WTC11 (cell line): ENCODE data around the gene SYMPK. TPM values are rescaled to one million over a fixed set of nuclear protein-coding genes. Genes with fewer than 3 reads are reported as not detected.

Source experiments
- ATAC-seq: fragments of 200-7000 bp; cut with Tn5 transposase; 2 replicates; pipeline ENCODE4 v1.10.0; 2021; ENCODE audit warnings: mild to moderate bottlenecking, moderate library complexity
- CTCF ChIA-PET: fragments of 300-600 bp; sonication (Branson Sonifier 250); formaldehyde crosslinking; loops from one replicate; lab custom pipeline; 2021; ENCODE audit warnings: antibody characterized with exemption; lab: Charles Lee
- POLR2A ChIA-PET: fragments of 350-600 bp; sonication (Branson Sonifier 250); formaldehyde crosslinking; loops from one replicate; lab custom pipeline; 2021; ENCODE audit warnings: antibody characterized with exemption; lab: Charles Lee
- DNase-seq: peaks from one replicate; pipeline ENCODE4 v3.0.0; 2021; ENCODE audit warnings: low spot score
- H3K27ac Mint-ChIP-seq: 2 replicates; pipeline ENCODE4 v1.8.0; 2021; ENCODE audit warnings: mixed read lengths
- H3K27me3 Mint-ChIP-seq: 2 replicates; pipeline ENCODE4 v1.8.0; 2021; ENCODE audit warnings: low read depth, mild to moderate bottlenecking, moderate library complexity, mixed read lengths
- H3K36me3 Mint-ChIP-seq: 2 replicates; pipeline ENCODE4 v1.8.0; 2021; ENCODE audit warnings: mixed read lengths
- H3K4me1 Mint-ChIP-seq: 2 replicates; pipeline ENCODE4 v1.8.0; 2022; ENCODE audit warnings: mixed read lengths
- H3K4me3 Mint-ChIP-seq: 2 replicates; pipeline ENCODE4 v1.8.0; 2021; ENCODE audit warnings: mild to moderate bottlenecking, moderate library complexity, mixed read lengths
- H3K9me3 Mint-ChIP-seq: 2 replicates; pipeline ENCODE4 v1.8.0; 2021; ENCODE audit warnings: mixed read lengths
- AR ChIP-seq: fragments of 250-450 bp; sonication (Bioruptor Pico); IDR thresholded peaks from 2 replicates; pipeline ENCODE4 v1.9.0; 2021; ENCODE audit warnings: mild to moderate bottlenecking
- CTCF ChIP-seq: fragments of 200-600 bp; IDR thresholded peaks from 2 replicates; pipeline ENCODE4 v1.8.0; 2022; ENCODE audit warnings: antibody characterized with exemption
- GTF2I ChIP-seq: fragments of 250-450 bp; sonication (Bioruptor Pico); conservative IDR thresholded peaks from 2 replicates; pipeline ENCODE4 v1.4.0; 2021; ENCODE audit warnings: mild to moderate bottlenecking
- JUN ChIP-seq: sonication (generic); formaldehyde crosslinking; IDR thresholded peaks from 2 replicates; pipeline ENCODE4 v1.8.0; 2023; ENCODE audit warnings: mild to moderate bottlenecking, missing genetic modification reagents
- RELA ChIP-seq: sonication (generic); formaldehyde crosslinking; IDR thresholded peaks from 2 replicates; pipeline ENCODE4 v1.8.1; 2022; ENCODE audit warnings: missing genetic modification reagents, mild to moderate bottlenecking, borderline replicate concordance
- ZNF121 ChIP-seq: sonication (generic); formaldehyde crosslinking; IDR thresholded peaks from 2 replicates; pipeline ENCODE4 v1.8.0; 2023; ENCODE audit warnings: missing genetic modification reagents
- ZNF423 ChIP-seq: fragments of 250-450 bp; sonication (Bioruptor Pico); IDR thresholded peaks from 2 replicates; pipeline ENCODE4 v2.1.2; 2022; ENCODE audit warnings: mild to moderate bottlenecking, moderate library complexity
- total RNA-seq: library from RNA; stranded (reverse); gene quantifications from 3 replicates; pipeline ENCODE4 v1.2.3, GENCODE V29; 2021
- TF ChIP-seq, protein P1 (sequence below): sonication (generic); formaldehyde crosslinking; IDR thresholded peaks from 2 replicates; pipeline ENCODE4 v1.8.1; 2022; ENCODE audit warnings: low read depth, mild to moderate bottlenecking, moderate library complexity, missing genetic modification reagents, borderline replicate concordance
- TF ChIP-seq, protein P2 (sequence below): sonication (generic); formaldehyde crosslinking; IDR thresholded peaks from 2 replicates; pipeline ENCODE4 v1.8.0; 2022; ENCODE audit warnings: missing genetic modification reagents

SYMPK gene
- total RNA-seq, 1 experiment from 2014 or later = 106 TPM

DNA sequence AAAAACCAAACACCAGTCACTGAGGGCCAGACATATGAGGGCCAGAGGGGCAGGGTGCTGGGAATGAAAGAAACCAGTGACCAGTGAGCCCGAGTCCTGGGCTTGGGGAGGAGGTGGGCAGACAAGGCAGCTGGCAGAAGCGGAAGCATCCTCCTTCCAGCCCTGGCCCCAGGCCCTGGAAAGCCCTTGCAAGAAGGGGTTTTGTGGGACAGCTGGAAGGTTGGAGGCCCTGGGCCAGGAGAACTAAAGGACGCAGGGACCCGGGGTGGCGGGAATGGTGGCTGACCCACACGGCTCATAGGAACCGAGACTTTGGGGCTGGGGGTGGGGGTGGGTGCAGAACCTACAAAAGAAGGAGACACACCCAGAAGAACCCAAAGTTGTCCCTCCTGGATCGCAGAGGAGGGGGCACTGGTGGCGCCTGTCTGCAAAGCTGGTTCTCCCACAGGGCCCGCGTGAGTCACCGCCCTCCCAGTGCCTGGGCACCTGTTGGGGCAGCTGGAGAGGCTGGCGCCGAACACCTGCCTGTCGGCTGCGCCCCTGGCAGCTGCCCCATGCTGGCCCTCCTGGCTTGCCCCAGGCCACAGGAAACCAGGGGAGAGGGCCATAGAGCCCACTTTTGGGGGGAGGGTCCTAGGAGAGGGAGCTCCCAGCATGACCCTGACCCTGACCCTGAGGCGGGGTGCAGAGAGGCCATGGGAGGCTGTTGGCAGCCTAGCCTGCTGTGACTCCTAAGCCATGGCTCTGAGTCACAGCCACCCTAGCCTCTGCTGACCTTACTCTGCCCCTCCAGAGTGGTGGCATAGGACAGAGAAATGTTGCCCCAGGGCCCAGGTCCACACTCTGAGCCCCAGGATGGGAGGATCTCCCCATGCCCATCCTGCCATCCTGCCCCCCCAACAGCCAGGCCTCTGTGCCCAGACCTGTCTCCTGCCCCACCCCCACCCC is 81.5 kb downstream of the SYMPK start:
- H3K36me3 Mint-ChIP-seq = peaks cover 12% of the 10 kb centered on the region
- DNase-seq (no peak), ATAC-seq (no peak)
- TF ChIP-seq JUN (CRISPR knock-in tag) (no peak), CTCF (no peak), RELA (CRISPR knock-in tag) (no peak)
- TF ChIP-seq, protein P1, sequence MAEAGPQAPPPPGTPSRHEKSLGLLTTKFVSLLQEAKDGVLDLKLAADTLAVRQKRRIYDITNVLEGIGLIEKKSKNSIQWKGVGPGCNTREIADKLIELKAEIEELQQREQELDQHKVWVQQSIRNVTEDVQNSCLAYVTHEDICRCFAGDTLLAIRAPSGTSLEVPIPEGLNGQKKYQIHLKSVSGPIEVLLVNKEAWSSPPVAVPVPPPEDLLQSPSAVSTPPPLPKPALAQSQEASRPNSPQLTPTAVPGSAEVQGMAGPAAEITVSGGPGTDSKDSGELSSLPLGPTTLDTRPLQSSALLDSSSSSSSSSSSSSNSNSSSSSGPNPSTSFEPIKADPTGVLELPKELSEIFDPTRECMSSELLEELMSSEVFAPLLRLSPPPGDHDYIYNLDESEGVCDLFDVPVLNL (CRISPR knock-in tag) = no peak
- TF ChIP-seq, protein P2, sequence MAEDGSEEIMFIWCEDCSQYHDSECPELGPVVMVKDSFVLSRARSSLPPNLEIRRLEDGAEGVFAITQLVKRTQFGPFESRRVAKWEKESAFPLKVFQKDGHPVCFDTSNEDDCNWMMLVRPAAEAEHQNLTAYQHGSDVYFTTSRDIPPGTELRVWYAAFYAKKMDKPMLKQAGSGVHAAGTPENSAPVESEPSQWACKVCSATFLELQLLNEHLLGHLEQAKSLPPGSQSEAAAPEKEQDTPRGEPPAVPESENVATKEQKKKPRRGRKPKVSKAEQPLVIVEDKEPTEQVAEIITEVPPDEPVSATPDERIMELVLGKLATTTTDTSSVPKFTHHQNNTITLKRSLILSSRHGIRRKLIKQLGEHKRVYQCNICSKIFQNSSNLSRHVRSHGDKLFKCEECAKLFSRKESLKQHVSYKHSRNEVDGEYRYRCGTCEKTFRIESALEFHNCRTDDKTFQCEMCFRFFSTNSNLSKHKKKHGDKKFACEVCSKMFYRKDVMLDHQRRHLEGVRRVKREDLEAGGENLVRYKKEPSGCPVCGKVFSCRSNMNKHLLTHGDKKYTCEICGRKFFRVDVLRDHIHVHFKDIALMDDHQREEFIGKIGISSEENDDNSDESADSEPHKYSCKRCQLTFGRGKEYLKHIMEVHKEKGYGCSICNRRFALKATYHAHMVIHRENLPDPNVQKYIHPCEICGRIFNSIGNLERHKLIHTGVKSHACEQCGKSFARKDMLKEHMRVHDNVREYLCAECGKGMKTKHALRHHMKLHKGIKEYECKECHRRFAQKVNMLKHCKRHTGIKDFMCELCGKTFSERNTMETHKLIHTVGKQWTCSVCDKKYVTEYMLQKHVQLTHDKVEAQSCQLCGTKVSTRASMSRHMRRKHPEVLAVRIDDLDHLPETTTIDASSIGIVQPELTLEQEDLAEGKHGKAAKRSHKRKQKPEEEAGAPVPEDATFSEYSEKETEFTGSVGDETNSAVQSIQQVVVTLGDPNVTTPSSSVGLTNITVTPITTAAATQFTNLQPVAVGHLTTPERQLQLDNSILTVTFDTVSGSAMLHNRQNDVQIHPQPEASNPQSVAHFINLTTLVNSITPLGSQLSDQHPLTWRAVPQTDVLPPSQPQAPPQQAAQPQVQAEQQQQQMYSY = no peak
- ChIA-PET POLR2A (interaction anchor here (5.4 kb wide), 1 partner anchor 11 kb away, joined by 70 read pairs; the partner anchor contains the start of gene SIX5), CTCF (interaction anchor here (0.6 to 5.4 kb wide), 8 partner anchors 11 to 102 kb away, joined by 4 to 175 read pairs (median 10); partner anchors contain the start of genes DMWD, RSPH6A and SIX5)
- no peak overlapping the region for H3K4me3 Mint-ChIP-seq
- peaks cover 32% of the 10 kb centered on the region for H3K27me3 Mint-ChIP-seq
- peaks cover 33% of the 10 kb centered on the region for H3K4me1 Mint-ChIP-seq
- H3K9me3 Mint-ChIP-seq = no peaks in the 10 kb centered on the region
- no peak overlapping the region for H3K27ac Mint-ChIP-seq

- ChIA-PET POLR2A (interaction anchor here (5.4 kb wide), 1 partner anchor 10 kb away, joined by 70 read pairs; the partner anchor contains the start of gene SIX5), CTCF (interaction anchor here (0.6 to 5.4 kb wide), 6 partner anchors 12 to 103 kb away, joined by 4 to 175 read pairs (median 18); partner anchors contain the start of genes RSPH6A and SIX5)
- TF ChIP-seq GTF2I (CRISPR knock-in tag) (0 out of 2 replicates have a peak, but pooled peaks have one; percentile 26), ZNF121 (CRISPR knock-in tag) (0 out of 2 replicates have a peak, but pooled peaks have one; percentile 7), ZNF423 (CRISPR knock-in tag) (no peak), AR (CRISPR knock-in tag) (no peak)
- TF ChIP-seq, protein P2 = no peak
- Mint-ChIP-seq H3K36me3 (peaks cover 12% of the 10 kb centered on the region; the same call in 1 of the 2 replicates), H3K9me3 (no peaks in the 10 kb centered on the region), H3K27me3 (peaks cover 32% of the 10 kb centered on the region), H3K27ac (no peak overlapping the region), H3K4me3 (no peak overlapping the region), H3K4me1 (peaks cover 33% of the 10 kb centered on the region)
- ATAC-seq (no peak), DNase-seq (no peak)
Observed at GRCh38 chr19:45780448-45781213, 82.3 kb downstream of the SYMPK start.
